ENCODE data around the gene HOOK2. TPM values are rescaled to one million over a fixed set of nuclear protein-coding genes. Genes with fewer than 3 reads are reported as not detected.

Gene HOOK2
- total and polyA plus RNA-seq, 9 of the 15 experiments (the other 6 are each of a cell fraction or from before 2014, with no cell fraction given), result 1.3 to 17.2 (median 9.9) TPM

- TF ChIP-seq, protein P1, sequence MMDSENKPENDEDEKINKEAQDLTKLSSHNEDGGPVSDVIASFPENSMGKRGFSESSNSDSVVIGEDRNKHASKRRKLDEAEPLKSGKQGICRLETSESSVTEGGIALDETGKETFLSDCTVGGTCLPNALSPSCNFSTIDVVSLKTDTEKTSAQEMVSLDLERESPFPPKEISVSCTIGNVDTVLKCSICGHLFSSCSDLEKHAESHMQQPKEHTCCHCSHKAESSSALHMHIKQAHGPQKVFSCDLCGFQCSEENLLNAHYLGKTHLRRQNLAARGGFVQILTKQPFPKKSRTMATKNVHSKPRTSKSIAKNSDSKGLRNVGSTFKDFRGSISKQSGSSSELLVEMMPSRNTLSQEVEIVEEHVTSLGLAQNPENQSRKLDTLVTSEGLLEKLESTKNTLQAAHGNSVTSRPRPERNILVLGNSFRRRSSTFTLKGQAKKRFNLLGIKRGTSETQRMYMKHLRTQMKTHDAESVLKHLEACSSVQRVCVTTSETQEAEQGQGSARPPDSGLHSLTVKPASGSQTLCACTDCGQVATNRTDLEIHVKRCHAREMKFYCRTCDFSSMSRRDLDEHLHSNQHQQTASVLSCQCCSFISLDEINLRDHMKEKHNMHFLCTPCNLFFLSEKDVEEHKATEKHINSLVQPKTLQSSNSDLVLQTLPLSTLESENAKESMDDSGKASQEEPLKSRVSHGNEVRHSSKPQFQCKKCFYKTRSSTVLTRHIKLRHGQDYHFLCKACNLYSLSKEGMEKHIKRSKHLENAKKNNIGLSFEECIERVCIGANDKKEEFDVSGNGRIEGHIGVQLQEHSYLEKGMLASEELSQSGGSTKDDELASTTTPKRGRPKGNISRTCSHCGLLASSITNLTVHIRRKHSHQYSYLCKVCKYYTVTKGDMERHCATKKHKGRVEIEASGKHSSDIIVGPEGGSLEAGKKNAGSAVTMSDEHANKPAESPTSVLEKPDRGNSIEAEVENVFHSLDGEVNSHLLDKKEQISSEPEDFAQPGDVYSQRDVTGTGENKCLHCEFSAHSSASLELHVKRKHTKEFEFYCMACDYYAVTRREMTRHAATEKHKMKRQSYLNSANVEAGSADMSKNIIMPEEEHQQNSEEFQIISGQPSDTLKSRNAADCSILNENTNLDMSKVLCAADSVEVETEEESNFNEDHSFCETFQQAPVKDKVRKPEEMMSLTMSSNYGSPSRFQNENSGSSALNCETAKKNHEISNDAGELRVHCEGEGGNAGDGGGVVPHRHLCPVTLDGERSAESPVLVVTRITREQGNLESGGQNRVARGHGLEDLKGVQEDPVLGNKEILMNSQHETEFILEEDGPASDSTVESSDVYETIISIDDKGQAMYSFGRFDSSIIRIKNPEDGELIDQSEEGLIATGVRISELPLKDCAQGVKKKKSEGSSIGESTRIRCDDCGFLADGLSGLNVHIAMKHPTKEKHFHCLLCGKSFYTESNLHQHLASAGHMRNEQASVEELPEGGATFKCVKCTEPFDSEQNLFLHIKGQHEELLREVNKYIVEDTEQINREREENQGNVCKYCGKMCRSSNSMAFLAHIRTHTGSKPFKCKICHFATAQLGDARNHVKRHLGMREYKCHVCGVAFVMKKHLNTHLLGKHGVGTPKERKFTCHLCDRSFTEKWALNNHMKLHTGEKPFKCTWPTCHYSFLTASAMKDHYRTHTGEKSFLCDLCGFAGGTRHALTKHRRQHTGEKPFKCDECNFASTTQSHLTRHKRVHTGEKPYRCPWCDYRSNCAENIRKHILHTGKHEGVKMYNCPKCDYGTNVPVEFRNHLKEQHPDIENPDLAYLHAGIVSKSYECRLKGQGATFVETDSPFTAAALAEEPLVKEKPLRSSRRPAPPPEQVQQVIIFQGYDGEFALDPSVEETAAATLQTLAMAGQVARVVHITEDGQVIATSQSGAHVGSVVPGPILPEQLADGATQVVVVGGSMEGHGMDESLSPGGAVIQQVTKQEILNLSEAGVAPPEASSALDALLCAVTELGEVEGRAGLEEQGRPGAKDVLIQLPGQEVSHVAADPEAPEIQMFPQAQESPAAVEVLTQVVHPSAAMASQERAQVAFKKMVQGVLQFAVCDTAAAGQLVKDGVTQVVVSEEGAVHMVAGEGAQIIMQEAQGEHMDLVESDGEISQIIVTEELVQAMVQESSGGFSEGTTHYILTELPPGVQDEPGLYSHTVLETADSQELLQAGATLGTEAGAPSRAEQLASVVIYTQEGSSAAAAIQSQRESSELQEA (IDR thresholded peaks at IDR 0.05; ENCODE audit: low read depth), result no peak
- no peak for TF ChIP-seq NUFIP1 (IDR thresholded peaks at IDR 0.05; ENCODE audit: partially characterized antibody)
- TF ChIP-seq, protein P2, sequence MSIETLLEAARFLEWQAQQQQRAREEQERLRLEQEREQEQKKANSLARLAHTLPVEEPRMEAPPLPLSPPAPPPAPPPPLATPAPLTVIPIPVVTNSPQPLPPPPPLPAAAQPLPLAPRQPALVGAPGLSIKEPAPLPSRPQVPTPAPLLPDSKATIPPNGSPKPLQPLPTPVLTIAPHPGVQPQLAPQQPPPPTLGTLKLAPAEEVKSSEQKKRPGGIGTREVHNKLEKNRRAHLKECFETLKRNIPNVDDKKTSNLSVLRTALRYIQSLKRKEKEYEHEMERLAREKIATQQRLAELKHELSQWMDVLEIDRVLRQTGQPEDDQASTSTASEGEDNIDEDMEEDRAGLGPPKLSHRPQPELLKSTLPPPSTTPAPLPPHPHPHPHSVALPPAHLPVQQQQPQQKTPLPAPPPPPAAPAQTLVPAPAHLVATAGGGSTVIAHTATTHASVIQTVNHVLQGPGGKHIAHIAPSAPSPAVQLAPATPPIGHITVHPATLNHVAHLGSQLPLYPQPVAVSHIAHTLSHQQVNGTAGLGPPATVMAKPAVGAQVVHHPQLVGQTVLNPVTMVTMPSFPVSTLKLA (conservative IDR thresholded peaks at IDR 0.05), result no peak; a peak in 1 of 4 replicates
- TF ChIP-seq, protein P3, sequence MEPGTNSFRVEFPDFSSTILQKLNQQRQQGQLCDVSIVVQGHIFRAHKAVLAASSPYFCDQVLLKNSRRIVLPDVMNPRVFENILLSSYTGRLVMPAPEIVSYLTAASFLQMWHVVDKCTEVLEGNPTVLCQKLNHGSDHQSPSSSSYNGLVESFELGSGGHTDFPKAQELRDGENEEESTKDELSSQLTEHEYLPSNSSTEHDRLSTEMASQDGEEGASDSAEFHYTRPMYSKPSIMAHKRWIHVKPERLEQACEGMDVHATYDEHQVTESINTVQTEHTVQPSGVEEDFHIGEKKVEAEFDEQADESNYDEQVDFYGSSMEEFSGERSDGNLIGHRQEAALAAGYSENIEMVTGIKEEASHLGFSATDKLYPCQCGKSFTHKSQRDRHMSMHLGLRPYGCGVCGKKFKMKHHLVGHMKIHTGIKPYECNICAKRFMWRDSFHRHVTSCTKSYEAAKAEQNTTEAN (CRISPR knock-in tag; IDR thresholded peaks at IDR 0.05), result no peak; the same call in 1 of the 2 replicates
- TF ChIP-seq ETS1 (conservative IDR thresholded peaks at IDR 0.05; ENCODE audit: control insufficient read depth, low read depth, low read length), result peak; percentile 92
- TF ChIP-seq DPF2 (IDR thresholded peaks at IDR 0.05), result no peak
- TF ChIP-seq FOXJ2 (tag; IDR thresholded peaks at IDR 0.05), result no peak
- TF ChIP-seq TSC22D4 (tag; IDR thresholded peaks at IDR 0.05), result no peak
- TF ChIP-seq CCNT2 (IDR thresholded peaks at IDR 0.05; ENCODE audit: borderline replicate concordance, extremely low read depth, insufficient read length, low read depth, low read length), result peak; percentile 93
- peak; percentile 87; the same call in 1 of the 2 replicates for TF ChIP-seq NR1H2 (CRISPR knock-in tag; IDR thresholded peaks at IDR 0.05)
- TF ChIP-seq, protein P4, sequence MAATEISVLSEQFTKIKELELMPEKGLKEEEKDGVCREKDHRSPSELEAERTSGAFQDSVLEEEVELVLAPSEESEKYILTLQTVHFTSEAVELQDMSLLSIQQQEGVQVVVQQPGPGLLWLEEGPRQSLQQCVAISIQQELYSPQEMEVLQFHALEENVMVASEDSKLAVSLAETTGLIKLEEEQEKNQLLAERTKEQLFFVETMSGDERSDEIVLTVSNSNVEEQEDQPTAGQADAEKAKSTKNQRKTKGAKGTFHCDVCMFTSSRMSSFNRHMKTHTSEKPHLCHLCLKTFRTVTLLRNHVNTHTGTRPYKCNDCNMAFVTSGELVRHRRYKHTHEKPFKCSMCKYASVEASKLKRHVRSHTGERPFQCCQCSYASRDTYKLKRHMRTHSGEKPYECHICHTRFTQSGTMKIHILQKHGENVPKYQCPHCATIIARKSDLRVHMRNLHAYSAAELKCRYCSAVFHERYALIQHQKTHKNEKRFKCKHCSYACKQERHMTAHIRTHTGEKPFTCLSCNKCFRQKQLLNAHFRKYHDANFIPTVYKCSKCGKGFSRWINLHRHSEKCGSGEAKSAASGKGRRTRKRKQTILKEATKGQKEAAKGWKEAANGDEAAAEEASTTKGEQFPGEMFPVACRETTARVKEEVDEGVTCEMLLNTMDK (IDR thresholded peaks at IDR 0.05; ENCODE audit: borderline replicate concordance, insufficient read depth, low read depth, low read length, poor library complexity, severe bottlenecking), result peak; percentile 43
- TF ChIP-seq ZNF140 (CRISPR knock-in tag; IDR thresholded peaks at IDR 0.05), result no peak
Measured at GRCh38 chr19:12791345-12792050, 16.1 kb upstream of the HOOK2 start, which contains the start of gene JUNB (continued).
